Endothelial cell of umbilical vein (primary cell): ENCODE results near the gene TMEM229B. TPM values are rescaled to one million over a fixed set of nuclear protein-coding genes. Genes with fewer than 3 reads are reported as not detected.

ENCODE experiments used
- BruUV-seq: library from RNA; stranded (reverse); fragments of 400-500 nt; replicated peaks from 2 replicates; lab custom pipeline; 2021; lab: Mats Ljungman, UMichigan
- CTCF ChIA-PET: fragments of 300-600, 350-600 bp; sonication (Branson Sonifier 250); formaldehyde crosslinking; loops from one replicate; lab custom pipeline; 2021; ENCODE audit warnings: antibody characterized with exemption, inconsistent platforms; lab: Charles Lee
- POLR2A ChIA-PET: fragments of 300-600, 350-600 bp; sonication (Branson Sonifier 250); formaldehyde crosslinking; loops from one replicate; lab custom pipeline; 2021; ENCODE audit warnings: antibody characterized with exemption, inconsistent platforms; lab: Charles Lee
- DNase-seq: peaks from one replicate; pipeline ENCODE4 v3.0.0-alpha.2; 2011; ENCODE audit warnings: low read depth, low spot score
- FAIRE-seq: peaks from 2 replicates; lab custom pipeline; 2011; peaks lifted over from hg19 to GRCh38; lab: Jason Lieb, UNC
- H2AFZ ChIP-seq: 2 replicates; pipeline ENCODE4 v1.6.0; 2012; ENCODE audit warnings: low read depth, low read length, control low read depth, inconsistent platforms
- H3K27ac ChIP-seq: 2 replicates; pipeline ENCODE4 v1.5.1; 2011; ENCODE audit warnings: low read depth, mild to moderate bottlenecking, control low read depth, low read length, moderate library complexity; ENCODE audit not compliant: insufficient read depth
- H3K27me3 ChIP-seq, 2 experiments: 2 replicates each; pipeline versions ENCODE4 v1.6.0 to v1.6.1; 2011; ENCODE audit warnings: low read length in 2 of 2, mixed read lengths in 1 of 2; ENCODE audit not compliant: control insufficient read depth in 2 of 2, insufficient read depth in 2 of 2
- H3K36me3 ChIP-seq, 2 experiments: 2 replicates in 1 of 2; 3 replicates in 1 of 2; pipeline ENCODE4 v1.5.1; 2011; ENCODE audit warnings: low read length in 2 of 2, mild to moderate bottlenecking in 1 of 2, moderate library complexity in 1 of 2; ENCODE audit not compliant: control insufficient read depth in 2 of 2, insufficient read depth in 2 of 2; ENCODE audit errors: extremely low read depth in 1 of 2
- H3K4me1 ChIP-seq: 3 replicates; pipeline ENCODE4 v1.5.1; 2011; ENCODE audit warnings: mild to moderate bottlenecking, low read length; ENCODE audit not compliant: control insufficient read depth, insufficient read depth; ENCODE audit errors: extremely low read depth
- H3K4me2 ChIP-seq: 2 replicates; pipeline ENCODE4 v1.6.1; 2011; ENCODE audit warnings: low read length, control low read depth, mixed read lengths; ENCODE audit not compliant: insufficient read depth
- H3K4me3 ChIP-seq, 3 experiments: fragments of 200-600 bp in 1 of 3; sonication (generic), shearing (Covaris generic) in 1 of 3; replicated peaks in 1 of 3; 2 replicates each; pipeline ENCODE4 v1.5.1; 2011 to 2016; ENCODE audit warnings: control low read depth in 3 of 3, low read length in 3 of 3, mild to moderate bottlenecking in 2 of 3, inconsistent platforms in 1 of 3, low read depth in 1 of 3, moderate library complexity in 1 of 3; ENCODE audit not compliant: insufficient read depth in 1 of 3
- H3K79me2 ChIP-seq: 2 replicates; pipeline ENCODE4 v1.6.0; 2012; ENCODE audit warnings: low read length, inconsistent platforms; ENCODE audit not compliant: control insufficient read depth, insufficient read depth
- H3K9ac ChIP-seq: replicated peaks from 2 replicates; pipeline ENCODE3; 2011; ENCODE audit warnings: low read length, control low read depth; ENCODE audit not compliant: insufficient read depth; ENCODE audit errors: extremely low read depth
- H3K9me1 ChIP-seq: replicated peaks from 3 replicates; pipeline ENCODE4 v1.6.0; 2011; ENCODE audit warnings: mild to moderate bottlenecking, low read length; ENCODE audit not compliant: control insufficient read depth, insufficient read depth; ENCODE audit errors: extremely low read depth
- H3K9me3 ChIP-seq: replicated peaks from 2 replicates; pipeline ENCODE4 v1.5.1; 2012; ENCODE audit warnings: low read length, inconsistent platforms; ENCODE audit not compliant: control insufficient read depth, insufficient read depth
- H4K20me1 ChIP-seq: replicated peaks from 2 replicates; pipeline ENCODE3; 2011; ENCODE audit warnings: mild to moderate bottlenecking, low read length; ENCODE audit not compliant: control insufficient read depth, insufficient read depth; ENCODE audit errors: extremely low read depth
- CTCF ChIP-seq, 2 donors: IDR thresholded peaks; 1 replicate in 1 of 2; 2 replicates in 1 of 2; pipeline ENCODE4 v1.5.1; 2011; ENCODE audit warnings: low read length in 2 of 2, mild to moderate bottlenecking in 2 of 2, moderate library complexity in 2 of 2, control low read depth in 1 of 2, inconsistent platforms in 1 of 2, low read depth in 1 of 2; ENCODE audit not compliant: insufficient read depth in 1 of 2; ENCODE audit errors: extremely low read depth in 1 of 2
- EZH2 ChIP-seq: IDR thresholded peaks from 2 replicates; pipeline ENCODE4 v1.6.1; 2012; ENCODE audit warnings: borderline replicate concordance, low read depth, mild to moderate bottlenecking, moderate library complexity, low read length, inconsistent platforms; ENCODE audit not compliant: severe bottlenecking
- FOS ChIP-seq: IDR thresholded peaks from 2 replicates; pipeline ENCODE4 v1.6.1; 2011; ENCODE audit warnings: mild to moderate bottlenecking, low read length, moderate library complexity, borderline replicate concordance; ENCODE audit not compliant: insufficient read depth
- GATA2 ChIP-seq: IDR thresholded peaks from 2 replicates; pipeline ENCODE4 v1.7.0; 2011; ENCODE audit warnings: low read depth, mild to moderate bottlenecking, moderate library complexity, mixed read lengths, low read length; ENCODE audit not compliant: insufficient read length, insufficient read depth
- JUN ChIP-seq: IDR thresholded peaks from 2 replicates; pipeline ENCODE4 v1.6.1; 2011; ENCODE audit warnings: borderline replicate concordance, low read depth; ENCODE audit not compliant: insufficient read length, insufficient read depth
- MAX ChIP-seq: IDR thresholded peaks from 2 replicates; pipeline ENCODE4 v1.6.1; 2011; ENCODE audit not compliant: insufficient read depth, insufficient read length
- MYC ChIP-seq: IDR thresholded peaks from one replicate; pipeline ENCODE4 v1.6.1; 2011; ENCODE audit warnings: mild to moderate bottlenecking, low read depth, low read length
- POLR2A ChIP-seq: IDR thresholded peaks from 2 replicates; pipeline ENCODE4 v1.6.1; 2012; ENCODE audit warnings: low read depth, mild to moderate bottlenecking, control low read depth, low read length
- POLR2AphosphoS5 ChIP-seq: IDR thresholded peaks from 2 replicates; pipeline ENCODE4 v1.6.1; 2012; ENCODE audit warnings: low read depth, mild to moderate bottlenecking, control low read depth, low read length, moderate library complexity; ENCODE audit not compliant: insufficient read depth
- dilution Hi-C: fragments of 300-500 bp; cut with MboI; formaldehyde crosslinking; loops from one replicate; pipeline ENCODE4 v1.15.0; 2019; ENCODE audit warnings: low sequenced_read_pairs; ENCODE audit not compliant: extremely low pct_ligation_motif_present
- intact Hi-C: fragments of 100-400 bp; cut with micrococcal nuclease; formaldehyde crosslinking; loops from one replicate; pipeline ENCODE4 v1.10.0; 2022
- polyA plus RNA-seq, 4 experiments: library from polyadenylated mRNA; depleted of rRNA in 3 of 4; stranded (reverse) in 3 of 4; unstranded in 1 of 4; fragments of >200 nt; gene quantifications; 2 replicates each; pipeline versions ENCODE4 v1.2.1 to v1.2.3, GENCODE V29; 2011 to 2012; ENCODE audit warnings: missing spikeins in 1 of 4
- total RNA-seq: library from RNA; stranded (reverse); gene quantifications from 2 replicates; pipeline ENCODE4 v1.2.3, GENCODE V29; 2021

The TMEM229B gene
- total and polyA plus RNA-seq, 2 donors (not counting 3 experiments of a cell fraction or from before 2014, with no cell fraction given) = 0.03 TPM; not detected in 1

- DNase-seq (no peak), FAIRE-seq (no peak)
- ChIA-PET CTCF (interaction anchor here (1.3 to 3.0 kb wide), 4 partner anchors 11 to 35 kb away, joined by 3 to 18 read pairs (median 6); no protein-coding TSS in a partner anchor), POLR2A (no interaction called here)
- Histone ChIP-seq H3K9me1 (no peaks in the 10 kb centered on the region), H3K79me2 (no peaks in the 10 kb centered on the region), H2AFZ (no peak overlapping the region), H3K4me3 (no peak overlapping the region), H3K27me3 (peaks cover 21 to 29% of the 10 kb centered on the region in 2 experiments), H3K36me3 (no peaks in the 10 kb centered on the region), H3K9me3 (no peaks in the 10 kb centered on the region), H3K4me1 (peaks cover 8% of the 10 kb centered on the region), H4K20me1 (no peaks in the 10 kb centered on the region), H3K9ac (no peak overlapping the region), H3K4me2 (no peak overlapping the region), H3K27ac (no peak overlapping the region)
- intact Hi-C loops = no loop called here
- no TSS peak for BruUV-seq
- TF ChIP-seq GATA2 = no peak
- no peak for TF ChIP-seq POLR2A
- no peak for TF ChIP-seq JUN
- TF ChIP-seq CTCF (IDR thresholded peaks at IDR 0.05; ENCODE audit: extremely low read depth in 1 of 2, insufficient read depth in 1 of 2, low read depth in 1 of 2, low read length in 2 of 2) = no peak
- TF ChIP-seq FOS = no peak
- no peak for TF ChIP-seq MYC
- TF ChIP-seq EZH2 = no peak
- TF ChIP-seq POLR2AphosphoS5 = no peak
- TF ChIP-seq MAX = no peak
- dilution Hi-C loops = no loop called here
Observed at GRCh38 chr14:67537736-67538135, 49.2 kb upstream of the TMEM229B start.
